Measurements from ENCODE around the gene SULT4A1. TPM values are rescaled to one million over a fixed set of nuclear protein-coding genes. Genes with fewer than 3 reads are reported as not detected.

Gene SULT4A1
- polyA plus RNA-seq, 1 experiment = 0.14 TPM

DNA sequence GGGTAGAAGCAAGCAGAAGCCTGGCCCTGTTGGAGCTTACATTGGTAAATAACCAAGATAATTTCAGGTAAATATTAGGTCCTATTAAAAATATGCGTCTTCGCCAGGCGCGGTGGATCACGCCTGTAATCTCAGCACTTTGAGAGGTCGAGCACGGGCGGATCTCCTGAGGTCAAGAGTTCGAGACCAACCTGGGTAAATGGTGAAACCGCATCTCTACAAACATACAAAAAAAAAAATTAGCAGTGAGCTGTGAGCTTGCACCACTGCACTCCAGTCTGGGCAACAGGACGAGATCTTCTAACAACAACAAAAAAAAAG lies 529 bp upstream of the SULT4A1 start:
- peaks cover 14% of the 10 kb centered on the region for H3K27me3 ChIP-seq (ENCODE audit: control insufficient read depth, insufficient read depth, low read length)
- H3K4me3 ChIP-seq (ENCODE audit: low read depth, low read length) = no peak overlapping the region
- POLR2A ChIA-PET = no interaction called here
- H3K9me3 ChIP-seq (ENCODE audit: control insufficient read depth, insufficient read depth, low read length) = no peaks in the 10 kb centered on the region; the same call in 1 of the 2 replicates
- no peak for DNase-seq (ENCODE audit: low read depth, low spot score)
- CTCF ChIA-PET = interaction anchor here (1.1 kb wide), 1 partner anchor 20 kb away, joined by 3 read pairs; no protein-coding TSS in a partner anchor
- H3K27ac ChIP-seq (ENCODE audit: low read depth, low read length) = no peak overlapping the region
- no peak for TF ChIP-seq CTCF (IDR thresholded peaks at IDR 0.05; ENCODE audit: low read depth, low read length)

- Histone ChIP-seq H3K27me3 (ENCODE audit: control insufficient read depth, insufficient read depth, low read length) (peaks cover 14% of the 10 kb centered on the region), H3K4me3 (ENCODE audit: low read depth, low read length) (no peak overlapping the region), H3K9me3 (ENCODE audit: control insufficient read depth, insufficient read depth, low read length) (no peaks in the 10 kb centered on the region; the same call in 1 of the 2 replicates), H3K27ac (ENCODE audit: low read depth, low read length) (no peak overlapping the region)
- no peak for DNase-seq (ENCODE audit: low read depth, low spot score)
- POLR2A ChIA-PET = no interaction called here
- TF ChIP-seq CTCF (IDR thresholded peaks at IDR 0.05; ENCODE audit: low read depth, low read length) = no peak
- CTCF ChIA-PET = no interaction called here
Observed at GRCh38 chr22:43861529-43861928, 784 bp downstream of the SULT4A1 start.

DNA sequence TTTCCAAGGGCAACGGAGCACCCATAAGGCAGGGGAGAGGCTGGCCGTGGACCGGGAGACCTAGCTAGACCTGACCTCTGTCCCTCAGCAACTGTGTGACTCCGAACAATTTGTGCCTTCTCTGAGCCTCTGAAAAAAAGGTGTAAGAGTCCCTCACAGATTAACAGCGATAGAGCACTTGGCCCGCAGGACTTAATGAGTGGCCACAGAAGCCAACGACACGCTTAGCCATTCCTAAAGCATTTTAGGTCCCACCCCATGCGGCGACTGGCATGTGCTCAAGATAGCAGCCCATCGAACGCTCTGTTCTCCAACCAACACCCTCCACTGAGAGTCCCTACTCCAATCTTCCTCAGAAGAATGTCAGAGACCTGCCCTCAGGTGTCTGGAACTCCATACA lies 1.5 kb downstream of the SULT4A1 start:
- ChIA-PET POLR2A (no interaction called here), CTCF (no interaction called here)
- H3K9me3 ChIP-seq (ENCODE audit: control insufficient read depth, insufficient read depth, low read length) = no peaks in the 10 kb centered on the region; the same call in 1 of the 2 replicates
- H3K4me3 ChIP-seq (ENCODE audit: low read depth, low read length) = no peak overlapping the region
- H3K27me3 ChIP-seq (ENCODE audit: control insufficient read depth, insufficient read depth, low read length) = peaks cover 14% of the 10 kb centered on the region
- DNase-seq (ENCODE audit: low read depth, low spot score) = no peak
- TF ChIP-seq CTCF (IDR thresholded peaks at IDR 0.05; ENCODE audit: low read depth, low read length) = no peak
- no peak overlapping the region for H3K27ac ChIP-seq (ENCODE audit: low read depth, low read length)

GRCh38 chr22:43860126-43860525 lies 2.2 kb downstream of the SULT4A1 start:
- H3K9me3 ChIP-seq (ENCODE audit: control insufficient read depth, insufficient read depth, low read length) = no peaks in the 10 kb centered on the region; the same call in 1 of the 2 replicates
- H3K27me3 ChIP-seq (ENCODE audit: control insufficient read depth, insufficient read depth, low read length) = peaks cover 14% of the 10 kb centered on the region
- no peak overlapping the region for H3K27ac ChIP-seq (ENCODE audit: low read depth, low read length)
- CTCF ChIA-PET = no interaction called here
- TF ChIP-seq CTCF (IDR thresholded peaks at IDR 0.05; ENCODE audit: low read depth, low read length) = no peak
- DNase-seq (ENCODE audit: low read depth, low spot score) = no peak
- no peak overlapping the region for H3K4me3 ChIP-seq (ENCODE audit: low read depth, low read length)
- POLR2A ChIA-PET = no interaction called here

DNA sequence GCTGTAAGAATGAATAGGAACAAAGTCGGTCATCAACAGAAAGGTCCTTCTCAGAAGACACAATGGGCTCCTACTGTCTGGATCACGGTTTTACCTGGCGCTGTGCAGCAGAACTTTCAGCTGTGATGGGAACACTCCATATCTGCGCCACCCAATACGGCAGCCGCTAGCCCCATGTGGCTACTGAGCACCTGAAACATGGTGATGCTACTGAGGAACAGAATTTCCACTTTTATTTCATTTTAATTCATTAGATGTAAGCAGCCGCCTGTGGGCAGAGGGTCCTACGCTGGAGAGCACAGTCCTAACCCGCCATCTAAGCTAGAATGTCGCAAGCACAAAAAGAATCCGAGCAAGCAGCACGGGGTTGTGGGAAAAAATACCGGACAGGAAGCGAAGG lies 2.7 kb downstream of the SULT4A1 start:
- Histone ChIP-seq H3K4me3 (ENCODE audit: low read depth, low read length) (no peak overlapping the region), H3K9me3 (ENCODE audit: control insufficient read depth, insufficient read depth, low read length) (no peaks in the 10 kb centered on the region; the same call in 1 of the 2 replicates), H3K27ac (ENCODE audit: low read depth, low read length) (no peak overlapping the region), H3K27me3 (ENCODE audit: control insufficient read depth, insufficient read depth, low read length) (peaks cover 15% of the 10 kb centered on the region)
- no peak for TF ChIP-seq CTCF (IDR thresholded peaks at IDR 0.05; ENCODE audit: low read depth, low read length)
- CTCF ChIA-PET = no interaction called here
- DNase-seq (ENCODE audit: low read depth, low spot score) = no peak
- POLR2A ChIA-PET = no interaction called here
